GM12872 (cell line): ENCODE measurements around the gene SGPP1.

Source experiments
- CTCF ChIP-seq: IDR thresholded peaks from 3 replicates; pipeline ENCODE4 v1.5.1; 2011; ENCODE audit warnings: low read depth, mild to moderate bottlenecking, low read length, moderate library complexity; ENCODE audit not compliant: insufficient read depth

Gene SGPP1

GRCh38 chr14:63656194-63656593 lies 71.7 kb downstream of the SGPP1 start:
- TF ChIP-seq CTCF, result no peak

GRCh38 chr14:63654936-63655335 lies 72.9 kb downstream of the SGPP1 start:
- TF ChIP-seq CTCF, result no peak

GRCh38 chr14:63654346-63654745 lies 73.5 kb downstream of the SGPP1 start:
- no peak for TF ChIP-seq CTCF

GRCh38 chr14:63652406-63652805 lies 75.5 kb downstream of the SGPP1 start:
- no peak for TF ChIP-seq CTCF

GRCh38 chr14:63650256-63650952 lies 77.5 kb downstream of the SGPP1 start:
- no peak for TF ChIP-seq CTCF

GRCh38 chr14:63647696-63648410 lies 80.0 kb downstream of the SGPP1 start:
- TF ChIP-seq CTCF, result no peak

GRCh38 chr14:63644741-63645140 lies 83.1 kb downstream of the SGPP1 start:
- no peak for TF ChIP-seq CTCF
